Measurements from ENCODE around the gene FUOM. TPM values are rescaled to one million over a fixed set of nuclear protein-coding genes. Genes with fewer than 3 reads are reported as not detected.

The FUOM gene
- total and polyA plus RNA-seq, 9 of the 15 experiments (the other 6 are each of a cell fraction or from before 2014, with no cell fraction given): 1.8 to 96.1 (median 27.0) TPM

DNA sequence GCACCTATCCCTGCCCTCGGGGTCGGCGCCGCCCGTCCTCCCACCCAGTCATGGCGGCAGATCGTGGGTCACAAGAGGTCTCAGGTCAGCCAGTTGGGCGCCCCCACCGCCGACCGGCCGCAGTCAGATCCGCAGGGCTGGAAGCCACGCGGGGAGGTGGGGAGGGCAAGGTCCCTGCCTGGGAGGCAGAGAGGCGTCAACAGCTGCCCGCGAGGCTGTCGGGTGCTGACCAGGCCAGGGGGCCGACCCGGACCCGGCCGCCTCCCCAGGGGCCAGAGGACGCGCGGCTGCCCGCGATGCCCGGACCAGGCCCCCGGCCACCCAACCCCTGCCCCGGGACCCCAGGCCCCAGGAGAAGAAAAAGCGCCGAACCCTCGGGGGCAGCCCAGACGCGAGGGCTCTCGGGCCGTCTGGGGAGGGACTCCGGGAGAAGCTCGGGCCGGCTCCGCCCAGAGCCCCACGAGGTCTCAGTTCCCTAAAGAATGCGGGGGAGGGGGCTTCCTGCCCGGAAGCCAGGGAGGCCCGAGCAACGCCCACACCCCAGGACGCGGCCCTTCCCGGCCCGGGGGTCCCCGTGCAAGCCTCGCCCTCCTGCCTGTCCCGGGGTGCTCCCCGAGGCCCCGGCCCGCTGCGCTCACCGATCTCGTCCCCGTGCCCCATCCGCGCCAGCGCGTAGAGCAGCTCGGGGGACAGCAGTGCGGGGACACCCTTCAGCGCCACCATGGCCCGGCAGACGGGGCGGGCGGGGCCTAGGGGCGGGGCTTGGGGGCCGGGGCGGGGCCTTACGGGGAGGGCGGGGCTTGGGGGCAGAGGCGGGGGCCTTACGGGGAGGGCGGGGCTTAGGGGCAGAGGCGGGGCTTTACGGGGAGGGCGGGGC, at the start of gene FUOM (continued):
- TF ChIP-seq PCBP1 (IDR thresholded peaks at IDR 0.05; ENCODE audit: low read depth, low read length, poor library complexity, severe bottlenecking) (peak; percentile 61), ZNF165 (CRISPR knock-in tag; IDR thresholded peaks at IDR 0.05; ENCODE audit: borderline replicate concordance) (no peak), ETV1 (tag; conservative IDR thresholded peaks at IDR 0.05; ENCODE audit: low read depth) (0 out of 2 replicates have a peak, but pooled peaks have one; percentile 23), EP400 (IDR thresholded peaks at IDR 0.05) (peak; percentile 63; the same call in 1 of the 2 replicates), EGR1 (conservative IDR thresholded peaks at IDR 0.05) (peak; percentile 90), SPI1 (IDR thresholded peaks at IDR 0.05; ENCODE audit: borderline replicate concordance, low read depth, low read length) (peak; percentile 35; the same call in 1 of the 2 replicates), NCOA6 (IDR thresholded peaks at IDR 0.05) (no peak), PHF8 (IDR thresholded peaks at IDR 0.05; ENCODE audit: borderline replicate concordance, low read length) (peak; percentile 74; the same call in 1 of the 2 replicates), POLR2G (IDR thresholded peaks at IDR 0.05; ENCODE audit: low read depth, low read length) (peak; percentile 82), TOE1 (IDR thresholded peaks at IDR 0.05; ENCODE audit: borderline replicate concordance) (no peak), TOE1 (CRISPR knock-in tag; IDR thresholded peaks at IDR 0.05; ENCODE audit: borderline replicate concordance, low read depth) (no peak), ATF1 (CRISPR knock-in tag; IDR thresholded peaks at IDR 0.05) (no peak), ATF1 (tag; IDR thresholded peaks at IDR 0.05) (no peak)
- TF ChIP-seq, protein P1, sequence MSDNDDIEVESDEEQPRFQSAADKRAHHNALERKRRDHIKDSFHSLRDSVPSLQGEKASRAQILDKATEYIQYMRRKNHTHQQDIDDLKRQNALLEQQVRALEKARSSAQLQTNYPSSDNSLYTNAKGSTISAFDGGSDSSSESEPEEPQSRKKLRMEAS (CRISPR knock-in tag; IDR thresholded peaks at IDR 0.05): peak; percentile 68
- TF ChIP-seq, protein P2, sequence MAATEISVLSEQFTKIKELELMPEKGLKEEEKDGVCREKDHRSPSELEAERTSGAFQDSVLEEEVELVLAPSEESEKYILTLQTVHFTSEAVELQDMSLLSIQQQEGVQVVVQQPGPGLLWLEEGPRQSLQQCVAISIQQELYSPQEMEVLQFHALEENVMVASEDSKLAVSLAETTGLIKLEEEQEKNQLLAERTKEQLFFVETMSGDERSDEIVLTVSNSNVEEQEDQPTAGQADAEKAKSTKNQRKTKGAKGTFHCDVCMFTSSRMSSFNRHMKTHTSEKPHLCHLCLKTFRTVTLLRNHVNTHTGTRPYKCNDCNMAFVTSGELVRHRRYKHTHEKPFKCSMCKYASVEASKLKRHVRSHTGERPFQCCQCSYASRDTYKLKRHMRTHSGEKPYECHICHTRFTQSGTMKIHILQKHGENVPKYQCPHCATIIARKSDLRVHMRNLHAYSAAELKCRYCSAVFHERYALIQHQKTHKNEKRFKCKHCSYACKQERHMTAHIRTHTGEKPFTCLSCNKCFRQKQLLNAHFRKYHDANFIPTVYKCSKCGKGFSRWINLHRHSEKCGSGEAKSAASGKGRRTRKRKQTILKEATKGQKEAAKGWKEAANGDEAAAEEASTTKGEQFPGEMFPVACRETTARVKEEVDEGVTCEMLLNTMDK (IDR thresholded peaks at IDR 0.05; ENCODE audit: borderline replicate concordance, insufficient read depth, low read depth, low read length, poor library complexity, severe bottlenecking): peak; percentile 36

All from K562 (cell line).